Muscle of back (tissue), 11 donors: ENCODE measurements around the gene ZNF182. TPM values are rescaled to one million over a fixed set of nuclear protein-coding genes. Genes with fewer than 3 reads are reported as not detected.
"Not testable (repeated sequence)": the region's sequence is repeated elsewhere in the genome, so short reads cannot be mapped to it uniquely, and the experiment has no call there.

Experiments used
- DNase-seq, 3 donors: peaks; one replicate each; pipeline versions ENCODE4 v3.0.0 to v3.0.0-alpha.2; 2013
- polyA plus RNA-seq, 10 donors: library from polyadenylated mRNA; unstranded; fragments of 120-200 nt; gene quantifications; one replicate each; pipeline ENCODE4 v1.2.1, GENCODE V29; 2013; ENCODE audit not compliant: insufficient read length in 10 of 10

The ZNF182 gene
- polyA plus RNA-seq, 10 donors = 4.2 to 6.9 (median 5.2) TPM

- no peak for DNase-seq
These were observed 1.5 kb downstream of the ZNF182 start for GRCh38 chrX:48002319-48002718.

DNA sequence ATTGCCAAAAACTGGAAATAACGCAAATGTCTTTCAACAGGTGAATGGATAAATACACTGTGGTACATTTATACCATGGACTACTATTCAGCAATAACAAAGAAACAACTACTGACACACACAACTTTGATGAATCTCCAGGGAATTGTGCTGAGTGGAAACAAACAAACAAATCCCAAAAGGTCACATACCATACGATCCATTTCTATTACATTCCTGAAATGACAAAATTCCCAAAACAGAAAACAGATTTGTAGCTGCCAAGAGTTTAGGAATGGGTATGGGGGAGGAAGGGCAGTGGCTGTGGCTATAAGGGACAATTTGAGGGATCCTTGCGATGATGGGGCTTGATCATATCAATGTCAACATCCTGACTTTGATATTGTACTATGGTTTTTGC is 2.5 kb downstream of the ZNF182 start:
- no peak for DNase-seq

- DNase-seq = no peak
These were observed 11.1 kb downstream of the ZNF182 start for GRCh38 chrX:47992669-47993068.

GRCh38 chrX:47992095-47992380 is 11.8 kb downstream of the ZNF182 start:
- peak in 1 of 3 donors; percentile 6 for DNase-seq

GRCh38 chrX:47991263-47992094 is 12.3 kb downstream of the ZNF182 start:
- DNase-seq = peak in 1 of 3 donors; percentile 24

- DNase-seq = no peak
These were observed 27.3 kb downstream of the ZNF182 start for GRCh38 chrX:47976254-47977151.

GRCh38 chrX:47973235-47973634 is 30.6 kb downstream of the ZNF182 start:
- DNase-seq = no peak

DNA sequence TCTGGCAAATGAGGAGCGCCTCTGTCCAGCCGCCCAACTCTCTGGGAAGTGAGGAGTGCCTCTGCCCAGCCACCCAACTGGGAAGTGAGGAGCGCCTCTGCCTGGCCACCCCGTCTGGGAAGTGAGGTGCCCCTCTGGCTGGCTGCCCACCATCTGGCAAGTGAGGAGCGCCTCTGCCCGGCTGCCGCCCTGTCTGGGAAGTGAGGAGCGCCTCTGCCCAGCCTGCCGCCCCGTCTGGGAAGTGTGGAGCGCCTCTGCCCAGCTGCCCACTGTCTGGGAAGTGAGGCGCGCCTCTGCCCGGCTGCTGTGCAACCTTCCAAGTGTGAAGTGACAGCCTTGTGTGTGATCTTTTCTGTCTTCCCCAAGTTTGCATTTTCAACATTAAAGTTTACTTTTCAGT is 38.3 kb downstream of the ZNF182 start:
- not testable (repeated sequence) for DNase-seq

DNA sequence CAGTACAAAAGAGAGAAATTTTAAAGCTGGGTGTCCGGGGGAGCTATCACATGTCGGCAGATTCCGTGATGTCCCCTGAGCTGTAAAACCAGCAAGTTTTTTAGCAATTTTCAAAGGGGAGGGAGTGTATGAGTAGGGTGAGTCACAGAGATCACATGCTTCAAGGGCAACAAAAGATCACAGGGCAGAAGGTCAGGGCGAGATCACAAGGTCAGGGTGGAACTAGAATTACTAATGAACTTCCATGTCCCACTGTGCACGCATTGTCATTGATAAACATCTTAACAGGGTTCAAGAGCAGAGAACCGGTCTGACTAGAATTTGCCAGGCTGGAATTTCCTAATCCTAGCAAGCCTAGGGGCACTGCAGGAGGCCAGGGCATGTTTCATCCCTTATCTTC is 42.0 kb downstream of the ZNF182 start:
- not testable (repeated sequence) for DNase-seq

DNA sequence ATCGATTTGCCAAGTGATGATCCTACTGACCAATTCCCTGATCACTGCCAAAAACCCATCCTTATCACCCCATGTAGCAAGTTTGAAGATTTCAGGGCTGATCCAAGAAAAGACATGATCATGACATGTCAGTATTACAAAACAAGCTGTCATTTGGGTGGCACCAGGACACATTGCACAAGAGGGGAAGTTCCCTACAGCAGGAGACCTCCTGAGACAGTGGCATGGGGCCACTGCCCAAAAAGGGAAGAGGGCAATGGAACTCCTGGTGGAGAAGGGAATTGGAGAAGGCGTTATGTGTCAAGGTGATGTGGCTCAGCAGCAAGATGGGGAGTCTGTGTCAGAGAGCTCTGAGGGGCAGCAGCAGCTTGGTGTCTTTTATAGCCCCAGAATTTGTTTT is 43.4 kb downstream of the ZNF182 start:
- DNase-seq = no peak

DNA sequence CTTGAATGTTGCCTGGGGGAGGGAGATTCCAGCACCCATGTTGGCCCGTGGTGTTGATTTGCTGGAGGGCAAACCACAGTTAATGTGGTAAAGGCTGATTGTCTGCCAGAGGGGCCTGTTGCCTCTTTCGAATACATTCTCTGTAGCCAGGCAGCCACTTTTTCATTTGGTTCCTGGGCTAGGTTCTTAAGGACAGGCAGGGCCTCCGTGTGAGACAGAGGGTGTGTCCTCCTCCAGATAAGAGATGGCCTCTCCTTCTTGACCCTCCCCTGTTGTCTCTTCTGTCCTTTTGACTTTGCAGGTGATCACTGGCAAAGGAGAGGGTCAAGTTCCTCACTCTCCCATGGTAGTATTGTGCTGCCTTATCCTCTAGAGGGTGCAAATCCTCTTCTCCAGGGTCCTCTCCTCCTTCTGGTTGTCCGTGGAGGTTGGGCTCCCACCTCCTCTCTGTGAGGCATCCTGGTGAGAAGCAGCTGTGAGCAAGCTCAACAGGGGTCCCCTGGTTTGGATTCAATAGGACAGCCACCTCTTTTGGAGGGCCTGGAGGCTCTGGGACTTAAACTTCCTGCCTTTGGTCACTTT is 44.9 kb downstream of the ZNF182 start:
- DNase-seq = peak in 1 of 3 donors; percentile 1

DNA sequence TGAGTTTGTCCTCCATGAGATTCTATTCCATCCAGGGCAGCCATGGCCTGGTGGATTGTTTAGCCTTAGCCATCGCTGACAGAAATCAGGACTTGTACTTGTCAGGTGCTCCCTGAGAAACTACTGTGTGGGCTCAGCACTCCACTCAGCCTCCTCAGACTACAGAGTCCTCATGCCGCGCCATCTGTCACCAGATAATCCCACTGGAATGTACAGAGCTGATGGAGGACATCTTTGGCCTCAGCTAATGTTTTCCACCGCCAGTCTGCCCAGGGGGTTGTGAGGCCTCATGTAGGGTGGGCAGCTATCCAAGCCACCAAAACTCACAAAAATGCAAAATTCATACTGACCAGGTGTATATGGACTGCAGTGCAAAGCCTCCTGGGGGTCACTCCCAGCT is 45.6 kb downstream of the ZNF182 start:
- peak; percentile 6 to 11 (median 8) for DNase-seq

DNA sequence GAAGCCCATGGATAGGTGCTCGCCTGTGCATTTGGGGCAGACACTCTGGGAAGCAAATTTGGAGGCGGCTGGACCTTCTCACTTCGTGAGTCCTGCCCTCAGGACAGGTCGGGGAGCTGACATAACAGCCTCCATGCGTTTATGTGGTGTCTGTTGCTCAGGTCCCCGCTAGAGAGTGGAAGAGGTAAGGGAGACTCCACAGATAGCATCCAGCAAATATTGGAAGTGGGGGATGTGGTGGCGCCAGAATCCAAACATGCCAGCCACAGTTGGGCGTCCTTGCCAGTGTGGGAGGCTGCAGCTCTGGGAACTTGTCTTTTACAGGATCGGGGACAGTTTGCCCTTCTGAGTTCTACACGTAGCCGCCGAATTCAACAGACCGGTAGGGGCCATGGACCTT is 47.8 kb downstream of the ZNF182 start:
- no peak for DNase-seq

- DNase-seq = not testable (repeated sequence)
These were observed 48.5 kb downstream of the ZNF182 start for GRCh38 chrX:47955295-47955694.

GRCh38 chrX:47941423-47941822 is 62.4 kb downstream of the ZNF182 start:
- DNase-seq = no peak

DNA sequence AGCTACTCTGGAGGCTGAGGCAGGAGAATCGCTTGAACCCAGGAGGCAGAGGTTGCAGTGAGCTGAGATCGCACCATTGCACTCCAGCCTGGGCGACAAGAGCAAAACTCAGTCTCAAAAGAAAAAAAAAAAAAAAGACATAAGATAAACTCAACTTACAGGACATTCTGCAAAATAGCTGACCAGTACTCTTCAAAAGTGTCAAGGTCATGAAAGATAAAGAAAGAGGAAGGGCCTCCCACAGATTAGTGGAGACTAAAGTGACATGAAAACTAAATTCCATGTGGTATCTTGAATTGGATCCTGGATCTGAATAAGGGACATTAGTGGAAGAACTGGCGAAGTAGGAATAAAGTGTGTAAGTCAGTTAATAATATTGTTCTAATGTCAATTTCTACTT is 63.3 kb downstream of the ZNF182 start:
- no peak for DNase-seq

GRCh38 chrX:47936940-47937317 is 66.9 kb downstream of the ZNF182 start:
- DNase-seq = no peak

DNA sequence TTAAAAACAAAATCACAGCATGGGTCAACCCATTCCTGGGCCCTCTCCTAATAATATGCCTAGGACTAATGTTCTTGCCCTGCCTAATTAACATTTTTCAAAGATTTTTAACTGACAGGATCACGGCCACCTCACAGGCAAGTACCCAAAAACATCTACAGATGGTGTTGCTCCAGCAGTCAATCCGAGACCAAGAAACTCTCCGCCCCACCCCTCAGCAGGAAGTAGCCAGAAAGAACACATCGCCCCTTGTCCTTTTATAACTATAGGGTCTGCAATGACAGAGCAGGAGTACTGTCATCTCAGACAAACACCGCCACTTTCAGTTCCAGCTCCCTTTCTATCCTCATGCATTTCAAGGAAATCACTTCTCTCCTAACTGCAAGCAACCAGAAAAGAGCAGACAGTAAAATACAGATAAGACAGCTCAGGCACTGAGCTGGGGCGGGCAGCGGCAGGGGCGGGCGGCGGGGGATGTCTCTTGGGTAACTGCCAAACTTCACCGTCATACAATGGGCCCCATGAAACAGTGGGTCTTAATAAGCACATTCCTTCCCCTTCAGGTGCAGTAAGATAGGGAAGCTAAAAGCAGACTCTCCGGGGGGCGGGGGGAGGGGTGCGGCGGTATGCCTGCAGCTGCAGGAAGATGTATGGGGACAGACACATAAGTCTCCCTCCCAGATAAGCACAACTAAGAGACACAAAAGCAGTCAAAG is 67.4 kb downstream of the ZNF182 start:
- DNase-seq = peak in 1 of 3 donors; percentile 3

GRCh38 chrX:47933946-47934345 is 69.8 kb downstream of the ZNF182 start:
- DNase-seq = no peak

- not testable (repeated sequence) for DNase-seq
These were observed 71.8 kb downstream of the ZNF182 start for GRCh38 chrX:47931970-47932369.

DNA sequence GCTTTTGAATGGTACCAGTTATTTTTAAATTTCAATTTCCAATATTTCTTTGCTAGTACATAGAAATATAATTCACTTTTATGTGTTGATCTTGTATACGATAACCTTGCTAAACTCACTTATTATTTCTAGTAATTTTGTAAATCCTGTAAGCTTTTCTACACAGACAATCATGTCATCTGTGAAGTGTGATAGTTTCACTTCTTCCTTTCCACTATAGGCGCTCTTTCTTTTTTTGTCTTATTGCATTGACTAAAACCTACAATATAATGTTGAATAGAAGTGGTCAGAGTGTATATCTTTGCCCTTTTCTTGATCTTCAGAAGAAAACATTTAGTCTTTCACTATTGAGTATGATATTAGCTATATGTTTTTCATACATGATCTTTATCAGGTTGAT is 76.6 kb downstream of the ZNF182 start:
- no peak for DNase-seq
